OCI-LY1 (cell line): Measurements from ENCODE around the gene FHL3.
A peak's percentile ranks its signal among the peaks of the same experiment; 100 is the strongest.

ENCODE experiments used
- H2AFZ ChIP-seq: fragments of 200-600 bp; sonication (generic), shearing (Covaris generic); 2 replicates; pipeline ENCODE4 v1.6.0; 2014; ENCODE audit warnings: antibody characterized with exemption, mild to moderate bottlenecking, low read length
- H3F3A ChIP-seq: fragments of 200-600 bp; sonication (generic), shearing (Covaris generic); 2 replicates; pipeline ENCODE4 v1.6.0; 2014; ENCODE audit warnings: mild to moderate bottlenecking, antibody characterized with exemption, low read length, moderate library complexity; ENCODE audit not compliant: insufficient read depth
- H3K27ac ChIP-seq: fragments of 200-600 bp; sonication (generic); 2 replicates; pipeline ENCODE4 v1.5.1; 2014; ENCODE audit warnings: low read length, mixed run types, mild to moderate bottlenecking, low read depth; ENCODE audit not compliant: poor library complexity, severe bottlenecking
- H3K27me3 ChIP-seq: fragments of 200-600 bp; sonication (generic); 2 replicates; pipeline ENCODE4 v1.6.0; 2014; ENCODE audit warnings: antibody characterized with exemption, mild to moderate bottlenecking, low read length, moderate library complexity; ENCODE audit not compliant: insufficient read depth
- H3K36me3 ChIP-seq: fragments of 200-600 bp; sonication (generic); 2 replicates; pipeline ENCODE4 v1.6.1; 2014; ENCODE audit warnings: mild to moderate bottlenecking, antibody characterized with exemption, low read length, moderate library complexity, mixed read lengths; ENCODE audit not compliant: insufficient read depth
- H3K4me1 ChIP-seq: fragments of 200-600 bp; sonication (generic); 2 replicates; pipeline ENCODE4 v1.5.1; 2014; ENCODE audit warnings: mild to moderate bottlenecking, low read length, moderate library complexity; ENCODE audit not compliant: insufficient read depth, severe bottlenecking
- H3K4me2 ChIP-seq: fragments of 200-600 bp; sonication (generic), shearing (Covaris generic); 2 replicates; pipeline ENCODE4 v1.6.1; 2014; ENCODE audit warnings: low read length
- H3K4me3 ChIP-seq: fragments of 200-600 bp; sonication (generic); 2 replicates; pipeline ENCODE4 v1.5.1; 2014; ENCODE audit warnings: low read length, low read depth, mild to moderate bottlenecking, mixed read lengths; ENCODE audit not compliant: poor library complexity, severe bottlenecking
- H3K79me2 ChIP-seq: fragments of 200-600 bp; shearing (Covaris generic); 2 replicates; pipeline ENCODE4 v1.6.1; 2016; ENCODE audit warnings: mixed run types, low read length, mixed read lengths; ENCODE audit not compliant: insufficient read depth
- H3K9ac ChIP-seq: fragments of 200-600 bp; sonication (generic), shearing (Covaris generic); 2 replicates; pipeline ENCODE4 v1.6.1; 2014; ENCODE audit warnings: mild to moderate bottlenecking, low read length, mixed read lengths
- H3K9me2 ChIP-seq: fragments of 200-600 bp; sonication (generic), shearing (Covaris generic); 2 replicates; pipeline ENCODE4 v1.6.1; 2014; ENCODE audit warnings: low read depth, mild to moderate bottlenecking, low read length, mixed read lengths
- H3K9me3 ChIP-seq: fragments of 200-600 bp; shearing (Covaris generic); 2 replicates; pipeline ENCODE4 v1.6.1; 2014; ENCODE audit warnings: low read length, mixed read lengths
- H4K20me1 ChIP-seq: fragments of 200-600 bp; sonication (generic), shearing (Covaris generic); 2 replicates; pipeline ENCODE4 v1.6.0; 2016; ENCODE audit warnings: mild to moderate bottlenecking, low read length; ENCODE audit not compliant: insufficient read depth
- EZH2 ChIP-seq: fragments of 200-600 bp; sonication (generic), shearing (Covaris generic); IDR thresholded peaks from 2 replicates; pipeline ENCODE4 v1.8.0; 2017; ENCODE audit warnings: borderline replicate concordance, mixed run types, mild to moderate bottlenecking, antibody characterized with exemption, low read length, moderate library complexity, mixed read lengths
- TF ChIP-seq, protein P1 (sequence below): fragments of 200-600 bp; sonication (generic), shearing (Covaris generic); IDR thresholded peaks from 2 replicates; pipeline ENCODE4 v1.5.1; 2017; ENCODE audit warnings: mild to moderate bottlenecking, antibody characterized with exemption, low read length, moderate library complexity, mixed read lengths

Gene FHL3

GRCh38 chr1:37989361-37989930, 15.9 kb downstream of the FHL3 start:
- H3K27ac ChIP-seq = peak overlapping the region; percentile 68
- no peaks in the 10 kb centered on the region for H3K27me3 ChIP-seq
- H3K9me3 ChIP-seq = no peaks in the 10 kb centered on the region
- H3K9me2 ChIP-seq = no peaks in the 10 kb centered on the region
- peak overlapping the region; percentile 89 for H3K9ac ChIP-seq
- peak overlapping the region; percentile 84 for H3K4me3 ChIP-seq
- peak overlapping the region; percentile 91 for H3K4me2 ChIP-seq
- peaks cover 18% of the 10 kb centered on the region for H3K4me1 ChIP-seq
- no peaks in the 10 kb centered on the region for H4K20me1 ChIP-seq
- no peak overlapping the region for H2AFZ ChIP-seq
- no peak for TF ChIP-seq EZH2
- H3K79me2 ChIP-seq = peaks cover 19% of the 10 kb centered on the region; the same call in 1 of the 2 replicates
- no peaks in the 10 kb centered on the region for H3F3A ChIP-seq
- peaks cover 40% of the 10 kb centered on the region for H3K36me3 ChIP-seq

GRCh38 chr1:37987679-37988078, 17.6 kb downstream of the FHL3 start:
- Histone ChIP-seq H4K20me1 (no peaks in the 10 kb centered on the region), H3K79me2 (peaks cover 19% of the 10 kb centered on the region; the same call in 1 of the 2 replicates), H3F3A (no peaks in the 10 kb centered on the region), H3K4me2 (peak overlapping the region; percentile 91; the same call in 1 of the 2 replicates), H2AFZ (no peak overlapping the region), H3K9ac (no peak overlapping the region; the same call in 1 of the 2 replicates), H3K9me2 (no peaks in the 10 kb centered on the region), H3K4me1 (peaks cover 18% of the 10 kb centered on the region), H3K27ac (no peak overlapping the region), H3K27me3 (no peaks in the 10 kb centered on the region), H3K4me3 (peak overlapping the region; percentile 84), H3K9me3 (no peaks in the 10 kb centered on the region), H3K36me3 (peaks cover 51% of the 10 kb centered on the region)
- TF ChIP-seq, protein P1, sequence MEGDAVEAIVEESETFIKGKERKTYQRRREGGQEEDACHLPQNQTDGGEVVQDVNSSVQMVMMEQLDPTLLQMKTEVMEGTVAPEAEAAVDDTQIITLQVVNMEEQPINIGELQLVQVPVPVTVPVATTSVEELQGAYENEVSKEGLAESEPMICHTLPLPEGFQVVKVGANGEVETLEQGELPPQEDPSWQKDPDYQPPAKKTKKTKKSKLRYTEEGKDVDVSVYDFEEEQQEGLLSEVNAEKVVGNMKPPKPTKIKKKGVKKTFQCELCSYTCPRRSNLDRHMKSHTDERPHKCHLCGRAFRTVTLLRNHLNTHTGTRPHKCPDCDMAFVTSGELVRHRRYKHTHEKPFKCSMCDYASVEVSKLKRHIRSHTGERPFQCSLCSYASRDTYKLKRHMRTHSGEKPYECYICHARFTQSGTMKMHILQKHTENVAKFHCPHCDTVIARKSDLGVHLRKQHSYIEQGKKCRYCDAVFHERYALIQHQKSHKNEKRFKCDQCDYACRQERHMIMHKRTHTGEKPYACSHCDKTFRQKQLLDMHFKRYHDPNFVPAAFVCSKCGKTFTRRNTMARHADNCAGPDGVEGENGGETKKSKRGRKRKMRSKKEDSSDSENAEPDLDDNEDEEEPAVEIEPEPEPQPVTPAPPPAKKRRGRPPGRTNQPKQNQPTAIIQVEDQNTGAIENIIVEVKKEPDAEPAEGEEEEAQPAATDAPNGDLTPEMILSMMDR = no peak
- no peak for TF ChIP-seq EZH2

- H3K9me3 ChIP-seq = no peaks in the 10 kb centered on the region
- no peaks in the 10 kb centered on the region for H3F3A ChIP-seq
- H3K9me2 ChIP-seq = no peaks in the 10 kb centered on the region
- no peak overlapping the region for H3K4me2 ChIP-seq
- H2AFZ ChIP-seq = no peak overlapping the region
- no peak overlapping the region for H3K9ac ChIP-seq
- no peaks in the 10 kb centered on the region for H3K27me3 ChIP-seq
- H3K4me3 ChIP-seq = no peak overlapping the region
- H3K36me3 ChIP-seq = peaks cover 91% of the 10 kb centered on the region
- TF ChIP-seq EZH2 = no peak
- TF ChIP-seq, protein P1 = no peak
- H3K27ac ChIP-seq = no peak overlapping the region
- peaks cover 9% of the 10 kb centered on the region; the same call in 1 of the 2 replicates for H3K79me2 ChIP-seq
- H4K20me1 ChIP-seq = no peaks in the 10 kb centered on the region
- peaks cover 7% of the 10 kb centered on the region for H3K4me1 ChIP-seq
These were observed 21.8 kb downstream of the FHL3 start for GRCh38 chr1:37983546-37983945.

- H3F3A ChIP-seq = no peaks in the 10 kb centered on the region
- no peak overlapping the region for H3K27ac ChIP-seq
- no peak overlapping the region for H3K4me3 ChIP-seq
- H3K27me3 ChIP-seq = no peaks in the 10 kb centered on the region
- no peaks in the 10 kb centered on the region for H3K9me3 ChIP-seq
- no peaks in the 10 kb centered on the region for H4K20me1 ChIP-seq
- H3K9ac ChIP-seq = no peak overlapping the region
- H3K36me3 ChIP-seq = peaks cover 90% of the 10 kb centered on the region
- H3K4me2 ChIP-seq = no peak overlapping the region
- H3K4me1 ChIP-seq = no peaks in the 10 kb centered on the region
- H2AFZ ChIP-seq = no peak overlapping the region
- TF ChIP-seq EZH2 = no peak
- TF ChIP-seq, protein P1 = no peak
- no peaks in the 10 kb centered on the region for H3K9me2 ChIP-seq
- no peaks in the 10 kb centered on the region for H3K79me2 ChIP-seq
These were observed 26.8 kb downstream of the FHL3 start for GRCh38 chr1:37978541-37978940.
